ENCODE results near the gene BRD1. TPM values are rescaled to one million over a fixed set of nuclear protein-coding genes. Genes with fewer than 3 reads are reported as not detected.

Gene BRD1
- polyA plus RNA-seq, 1 experiment, result 4.6 TPM

DNA sequence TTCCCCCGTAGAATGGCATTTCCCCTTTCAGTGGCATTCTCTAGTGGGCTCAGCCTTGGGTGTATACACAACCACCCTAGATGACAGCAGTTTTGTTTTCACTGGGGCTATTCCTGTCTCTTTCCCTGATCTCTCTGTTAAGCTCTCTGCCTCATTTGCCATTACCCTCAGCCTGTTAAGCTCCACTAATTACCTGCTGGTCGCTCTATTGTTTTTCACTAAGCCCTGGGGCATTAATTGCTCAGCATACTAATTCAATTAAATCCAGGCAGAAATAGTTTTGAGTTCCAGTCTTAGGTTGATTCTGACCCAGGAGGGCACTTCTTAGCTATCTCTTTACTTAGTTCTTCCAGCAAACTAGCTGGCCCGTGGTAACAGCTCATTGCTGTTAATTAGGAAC, 80.0 kb downstream of the BRD1 start:
- DNase-seq (ENCODE audit: low read depth), result no peak
- Histone ChIP-seq H3K4me3 (ENCODE audit: low read depth, low read length) (no peak overlapping the region), H3K27me3 (ENCODE audit: control insufficient read depth, insufficient read depth, low read length) (no peaks in the 10 kb centered on the region), H3K36me3 (ENCODE audit: control insufficient read depth, insufficient read depth, low read length) (no peaks in the 10 kb centered on the region)
- TF ChIP-seq CTCF (IDR thresholded peaks at IDR 0.05; ENCODE audit: insufficient read depth, low read depth, low read length), result no peak
- POLR2A ChIA-PET, result no interaction called here
- CTCF ChIA-PET, result no interaction called here

- POLR2A ChIA-PET, result no interaction called here
- Histone ChIP-seq H3K36me3 (ENCODE audit: control insufficient read depth, insufficient read depth, low read length) (no peaks in the 10 kb centered on the region), H3K27me3 (ENCODE audit: control insufficient read depth, insufficient read depth, low read length) (no peaks in the 10 kb centered on the region), H3K4me3 (ENCODE audit: low read depth, low read length) (no peak overlapping the region)
- DNase-seq (ENCODE audit: low read depth), result no peak
- CTCF ChIA-PET, result no interaction called here
- TF ChIP-seq CTCF (IDR thresholded peaks at IDR 0.05; ENCODE audit: insufficient read depth, low read depth, low read length), result no peak
These were observed 80.5 kb downstream of the BRD1 start for GRCh38 chr22:49747130-49747529.

DNA sequence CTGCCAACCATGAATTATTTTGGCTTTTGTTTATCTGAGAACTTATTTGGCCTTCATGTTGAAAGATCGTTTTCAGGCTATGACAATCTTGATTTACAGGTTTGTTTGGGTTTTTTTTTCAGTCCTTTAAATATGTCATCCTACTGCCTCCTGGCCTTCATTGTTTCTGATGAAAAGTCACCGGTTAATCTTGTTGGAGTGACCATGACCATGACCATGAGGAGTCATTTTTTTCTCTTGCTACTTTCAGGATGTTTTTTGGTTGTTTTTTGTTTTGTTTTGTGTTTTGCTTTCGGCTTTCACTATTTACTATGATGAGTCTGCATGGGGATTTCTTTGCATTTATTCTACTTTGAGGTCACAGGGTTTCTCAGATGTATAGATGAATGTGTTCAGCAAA, 81.6 kb downstream of the BRD1 start:
- no peak for TF ChIP-seq CTCF (IDR thresholded peaks at IDR 0.05; ENCODE audit: insufficient read depth, low read depth, low read length)

DNA sequence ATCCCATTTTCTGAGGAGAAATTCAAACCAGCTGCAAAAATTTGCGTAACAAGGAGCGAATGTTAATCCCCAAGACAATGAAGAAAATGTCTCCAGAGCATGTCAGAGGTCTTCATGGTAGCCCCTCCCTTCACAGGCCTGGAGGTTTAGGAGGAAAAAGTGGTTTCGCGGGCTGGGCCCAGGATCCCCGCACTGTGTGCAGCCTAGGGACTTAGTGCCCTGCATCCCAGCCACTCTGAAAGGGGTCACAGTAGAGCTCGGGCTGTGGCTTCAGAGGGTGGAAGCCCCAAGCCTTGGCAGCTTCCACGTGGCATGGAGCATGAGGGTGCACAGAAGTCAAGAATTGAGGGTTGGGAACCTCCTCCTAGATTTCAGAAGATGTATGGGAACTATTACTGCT, 87.4 kb downstream of the BRD1 start:
- no peak overlapping the region for H3K4me3 ChIP-seq (ENCODE audit: low read depth, low read length)
- no peak for DNase-seq (ENCODE audit: low read depth)
- ChIA-PET CTCF (no interaction called here), POLR2A (no interaction called here)
- TF ChIP-seq CTCF (IDR thresholded peaks at IDR 0.05; ENCODE audit: insufficient read depth, low read depth, low read length), result no peak
- no peaks in the 10 kb centered on the region for H3K27me3 ChIP-seq (ENCODE audit: control insufficient read depth, insufficient read depth, low read length)
- no peaks in the 10 kb centered on the region for H3K36me3 ChIP-seq (ENCODE audit: control insufficient read depth, insufficient read depth, low read length)

More for the DNA sequence above, 81.6 kb downstream of the BRD1 start:
- H3K27me3 ChIP-seq (ENCODE audit: control insufficient read depth, insufficient read depth, low read length), result no peaks in the 10 kb centered on the region
- no peak for DNase-seq (ENCODE audit: low read depth)
- ChIA-PET CTCF (no interaction called here), POLR2A (no interaction called here)
- H3K36me3 ChIP-seq (ENCODE audit: control insufficient read depth, insufficient read depth, low read length), result no peaks in the 10 kb centered on the region
- H3K4me3 ChIP-seq (ENCODE audit: low read depth, low read length), result no peak overlapping the region

GRCh38 chr22:49739138-49739537, 88.5 kb downstream of the BRD1 start:
- Histone ChIP-seq H3K36me3 (ENCODE audit: control insufficient read depth, insufficient read depth, low read length) (no peaks in the 10 kb centered on the region), H3K27me3 (ENCODE audit: control insufficient read depth, insufficient read depth, low read length) (no peaks in the 10 kb centered on the region), H3K4me3 (ENCODE audit: low read depth, low read length) (no peak overlapping the region)
- POLR2A ChIA-PET, result no interaction called here
- CTCF ChIA-PET, result no interaction called here
- DNase-seq (ENCODE audit: low read depth), result no peak
- no peak for TF ChIP-seq CTCF (IDR thresholded peaks at IDR 0.05; ENCODE audit: insufficient read depth, low read depth, low read length)

Data from BJ (cell line).